Upper lobe of left lung (tissue), 6 donors: ENCODE results near the gene AHCYL2. TPM values are rescaled to one million over a fixed set of nuclear protein-coding genes. Genes with fewer than 3 reads are reported as not detected.
"Not testable (repeated sequence)": the region's sequence is repeated elsewhere in the genome, so short reads cannot be mapped to it uniquely, and the experiment has no call there.

Source experiments
- ATAC-seq, 2 donors: fragments of 200-7000 bp; cut with Tn5 transposase; one replicate each; pipeline ENCODE4 v1.9.1; 2022; ENCODE audit warnings: mild to moderate bottlenecking in 2 of 2, moderate library complexity in 2 of 2; ENCODE audit not compliant: low FRiP score in 2 of 2
- DNase-seq, 2 donors: peaks; one replicate each; pipeline ENCODE4 v3.0.0-alpha.2; 2019 to 2020
- H3K27ac ChIP-seq, 4 donors: fragments of 200-600 bp; sonication (generic); one replicate each; pipeline ENCODE4 v1.5.1; 2016 to 2019
- H3K27me3 ChIP-seq, 4 donors: fragments of 200-600 bp; sonication (generic); one replicate each; pipeline ENCODE4 v1.5.1; 2017 to 2019
- H3K36me3 ChIP-seq, 4 donors: fragments of 200-600 bp; sonication (generic); one replicate each; pipeline ENCODE4 v1.5.1; 2016 to 2019
- H3K4me1 ChIP-seq, 4 donors: fragments of 200-600 bp; sonication (generic); one replicate each; pipeline ENCODE4 v1.5.1; 2018 to 2019
- H3K4me3 ChIP-seq, 4 donors: fragments of 200-600 bp; sonication (generic); one replicate each; pipeline ENCODE4 v1.5.1; 2017 to 2019; ENCODE audit warnings: mild to moderate bottlenecking in 2 of 4, moderate library complexity in 1 of 4
- H3K9me3 ChIP-seq, 4 donors: fragments of 200-600 bp; sonication (generic); one replicate each; pipeline ENCODE4 v1.5.1; 2018 to 2019
- EP300 ChIP-seq, 4 donors: sonication (generic); formaldehyde crosslinking; IDR thresholded peaks; one replicate each; pipeline ENCODE4 v1.5.1; 2017; ENCODE audit warnings: antibody characterized with exemption in 4 of 4, control low read depth in 2 of 4
- POLR2A ChIP-seq, 4 donors: fragments of 450-650 bp; IDR thresholded peaks; one replicate each; pipeline ENCODE4 v1.5.1; 2016 to 2017; ENCODE audit warnings: antibody characterized with exemption in 4 of 4, mild to moderate bottlenecking in 2 of 4
- POLR2AphosphoS5 ChIP-seq, 2 donors: sonication (generic); formaldehyde crosslinking; IDR thresholded peaks; one replicate each; pipeline ENCODE4 v1.5.1; 2017; ENCODE audit warnings: antibody characterized with exemption in 2 of 2
- WGBS, 2 donors: methylation state at CpG; one replicate each; pipeline ENCODE4 v1.1.5; 2017 to 2018; 5-methylcytosine and 5-hydroxymethylcytosine counted together
- total RNA-seq, 6 donors: library from RNA; depleted of rRNA in 4 of 6; stranded (reverse); fragments of >200 nt in 4 of 6; gene quantifications; one replicate each; pipeline versions ENCODE4 v1.1.0 to v1.2.1, GENCODE V29; 2016 to 2021
- TF ChIP-seq, protein P1 (sequence below), 6 experiments: fragments of 450-650 bp in 4 of 6; fragments of 200-600 bp in 2 of 6; sonication (generic) in 2 of 6; IDR thresholded peaks; one replicate each; pipeline ENCODE4 v1.5.1; 2016 to 2019; ENCODE audit warnings: antibody characterized with exemption in 6 of 6
- donor health status: DM: no; HTN: no; CAD: no; lungs with moderate emphysema.
- donor health status: DM: no; HTN: yes; CAD: no; lungs with severe emphysema.

Gene AHCYL2
- total RNA-seq, 6 donors from 2014 or later, result 41.9 to 197 (median 110) TPM

GRCh38 chr7:129439963-129440625 is 215.3 kb downstream of the AHCYL2 start:
- WGBS, 2 donors, result 96 to 98% methylated on average over 3 of the region's 3 CpGs

GRCh38 chr7:129443612-129444011 is 218.8 kb downstream of the AHCYL2 start:
- no peak overlapping the region for H3K27ac ChIP-seq
- no peaks in the 10 kb centered on the region for H3K27me3 ChIP-seq
- no peak for DNase-seq
- H3K4me3 ChIP-seq, result no peak overlapping the region
- ATAC-seq, result no peak
- no peaks in the 10 kb centered on the region for H3K4me1 ChIP-seq
- no peaks in the 10 kb centered on the region for H3K36me3 ChIP-seq
- peaks cover 0 to 7% (median 3%) of the 10 kb centered on the region in 4 donors for H3K9me3 ChIP-seq
- WGBS, 2 donors, result 44 to 48% methylated on average over 2 of the region's 2 CpGs
- TF ChIP-seq, protein P1, sequence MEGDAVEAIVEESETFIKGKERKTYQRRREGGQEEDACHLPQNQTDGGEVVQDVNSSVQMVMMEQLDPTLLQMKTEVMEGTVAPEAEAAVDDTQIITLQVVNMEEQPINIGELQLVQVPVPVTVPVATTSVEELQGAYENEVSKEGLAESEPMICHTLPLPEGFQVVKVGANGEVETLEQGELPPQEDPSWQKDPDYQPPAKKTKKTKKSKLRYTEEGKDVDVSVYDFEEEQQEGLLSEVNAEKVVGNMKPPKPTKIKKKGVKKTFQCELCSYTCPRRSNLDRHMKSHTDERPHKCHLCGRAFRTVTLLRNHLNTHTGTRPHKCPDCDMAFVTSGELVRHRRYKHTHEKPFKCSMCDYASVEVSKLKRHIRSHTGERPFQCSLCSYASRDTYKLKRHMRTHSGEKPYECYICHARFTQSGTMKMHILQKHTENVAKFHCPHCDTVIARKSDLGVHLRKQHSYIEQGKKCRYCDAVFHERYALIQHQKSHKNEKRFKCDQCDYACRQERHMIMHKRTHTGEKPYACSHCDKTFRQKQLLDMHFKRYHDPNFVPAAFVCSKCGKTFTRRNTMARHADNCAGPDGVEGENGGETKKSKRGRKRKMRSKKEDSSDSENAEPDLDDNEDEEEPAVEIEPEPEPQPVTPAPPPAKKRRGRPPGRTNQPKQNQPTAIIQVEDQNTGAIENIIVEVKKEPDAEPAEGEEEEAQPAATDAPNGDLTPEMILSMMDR (IDR thresholded peaks at IDR 0.05), result no peak
- no peak for TF ChIP-seq EP300 (IDR thresholded peaks at IDR 0.05)
- TF ChIP-seq POLR2AphosphoS5 (IDR thresholded peaks at IDR 0.05), result no peak
- TF ChIP-seq POLR2A (IDR thresholded peaks at IDR 0.05), result no peak

More at GRCh38 chr7:129439963-129440625, 215.3 kb downstream of the AHCYL2 start:
- no peaks in the 10 kb centered on the region for H3K36me3 ChIP-seq
- H3K9me3 ChIP-seq, result no peaks in the 10 kb centered on the region
- DNase-seq, result no peak
- no peak overlapping the region for H3K27ac ChIP-seq
- no peak for ATAC-seq
- H3K4me3 ChIP-seq, result no peak overlapping the region
- TF ChIP-seq POLR2A (IDR thresholded peaks at IDR 0.05) (no peak), EP300 (IDR thresholded peaks at IDR 0.05) (no peak), POLR2AphosphoS5 (IDR thresholded peaks at IDR 0.05) (no peak)
- TF ChIP-seq, protein P1 (IDR thresholded peaks at IDR 0.05), result no peak
- H3K27me3 ChIP-seq, result peaks cover 0 to under 1% (median 0%) of the 10 kb centered on the region in 4 donors
- H3K4me1 ChIP-seq, result peaks cover 0 to 3% (median 1%) of the 10 kb centered on the region in 4 donors

GRCh38 chr7:129444776-129445175 is 219.9 kb downstream of the AHCYL2 start:
- H3K27ac ChIP-seq, H3K27me3 ChIP-seq, H3K4me1 ChIP-seq, H3K36me3 ChIP-seq, ATAC-seq, H3K4me3 ChIP-seq, DNase-seq: not testable (repeated sequence)
- 73 to 91% methylated on average over 5 of the region's 5 CpGs for WGBS, 2 donors
- H3K9me3 ChIP-seq, result peaks cover 0 to 14% (median 8%) of the 10 kb centered on the region in 4 donors

DNA sequence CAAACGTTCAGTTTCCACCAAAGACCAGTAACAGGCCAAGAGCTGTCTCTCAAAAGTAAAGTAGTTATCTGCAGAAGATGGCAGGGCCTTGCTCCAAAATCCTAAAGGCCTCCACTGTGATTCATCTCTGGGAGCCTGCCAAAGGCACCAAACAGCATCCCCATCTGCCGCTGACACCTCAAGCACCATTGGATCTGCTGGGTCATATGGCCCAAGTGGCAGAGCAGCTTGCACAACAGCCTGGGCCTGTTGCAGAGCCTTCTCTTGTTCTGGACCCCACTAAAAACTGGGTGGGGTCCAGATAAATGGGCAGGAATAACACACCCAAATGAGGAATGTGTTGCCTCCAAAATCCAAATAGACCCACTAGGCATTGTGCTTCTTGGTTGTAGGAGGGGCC is 222.1 kb downstream of the AHCYL2 start:
- not testable (repeated sequence) for H3K4me3 ChIP-seq, DNase-seq, H3K4me1 ChIP-seq, H3K27me3 ChIP-seq, H3K36me3 ChIP-seq, ATAC-seq, H3K27ac ChIP-seq
- WGBS, 2 donors, result 50% methylated on average over 2 of the region's 2 CpGs
- H3K9me3 ChIP-seq, result peaks cover 0 to 14% (median 8%) of the 10 kb centered on the region in 4 donors

DNA sequence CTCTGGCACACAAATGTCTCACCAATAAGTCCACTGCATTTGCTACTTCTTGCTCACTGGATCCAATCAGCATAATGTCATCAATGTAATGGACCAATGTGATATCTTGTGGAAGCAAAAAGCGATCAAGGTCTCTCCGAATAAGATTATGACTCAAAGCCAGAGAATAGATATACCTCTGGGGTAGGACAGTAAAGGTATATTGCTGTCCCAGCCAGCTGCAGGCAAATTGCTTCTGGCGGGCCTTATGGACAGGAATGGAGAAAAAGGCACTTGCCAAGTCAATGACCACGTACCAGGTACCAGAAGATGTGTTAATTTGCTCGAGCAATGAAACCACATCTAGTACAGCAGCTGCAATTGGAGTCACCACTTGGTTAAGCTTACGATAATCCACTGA is 222.6 kb downstream of the AHCYL2 start:
- not testable (repeated sequence) for H3K36me3 ChIP-seq, DNase-seq, ATAC-seq, H3K27ac ChIP-seq, H3K27me3 ChIP-seq, H3K4me1 ChIP-seq, H3K4me3 ChIP-seq
- WGBS, 2 donors, result 96 to 97% methylated on average over 6 of the region's 6 CpGs
- peaks cover 0 to 14% (median 8%) of the 10 kb centered on the region in 4 donors for H3K9me3 ChIP-seq

GRCh38 chr7:129448608-129449007 is 223.8 kb downstream of the AHCYL2 start:
- H3K27ac ChIP-seq, DNase-seq, ATAC-seq, H3K36me3 ChIP-seq, H3K4me3 ChIP-seq, H3K27me3 ChIP-seq, H3K4me1 ChIP-seq: not testable (repeated sequence)
- 90 to 93% methylated on average over 2 of the region's 2 CpGs for WGBS, 2 donors
- peaks cover 0 to 14% (median 8%) of the 10 kb centered on the region in 4 donors for H3K9me3 ChIP-seq

GRCh38 chr7:129450295-129450694 is 225.5 kb downstream of the AHCYL2 start:
- ATAC-seq, result no peak

More at GRCh38 chr7:129450295-129450694, 225.5 kb downstream of the AHCYL2 start:
- H3K27ac ChIP-seq, result no peak overlapping the region
- no peaks in the 10 kb centered on the region for H3K4me1 ChIP-seq
- H3K4me3 ChIP-seq, result no peak overlapping the region
- no peaks in the 10 kb centered on the region for H3K36me3 ChIP-seq
- no peak for TF ChIP-seq POLR2A (IDR thresholded peaks at IDR 0.05)
- no peak for TF ChIP-seq POLR2AphosphoS5 (IDR thresholded peaks at IDR 0.05)
- TF ChIP-seq, protein P1 (IDR thresholded peaks at IDR 0.05), result no peak
- TF ChIP-seq EP300 (IDR thresholded peaks at IDR 0.05), result no peak
- H3K9me3 ChIP-seq, result peaks cover 0 to 14% (median 8%) of the 10 kb centered on the region in 4 donors
- DNase-seq, result no peak
- H3K27me3 ChIP-seq, result no peaks in the 10 kb centered on the region
